Lower lobe of right lung (tissue), 2 donors: ENCODE data around the gene GOLGA3. TPM values are rescaled to one million over a fixed set of nuclear protein-coding genes. Genes with fewer than 3 reads are reported as not detected.
A peak's percentile ranks its signal among the peaks of the same experiment; 100 is the strongest.

ENCODE experiments used
- ATAC-seq, 2 donors: fragments of 200-7000 bp; cut with Tn5 transposase; one replicate each; pipeline ENCODE4 v1.9.1; 2020 to 2022; ENCODE audit warnings: mild to moderate bottlenecking in 2 of 2, moderate library complexity in 2 of 2
- DNase-seq: peaks from one replicate; pipeline ENCODE4 v3.0.0-alpha.2; 2020
- H3K27ac ChIP-seq: fragments of 200-600 bp; one replicate; pipeline ENCODE4 v1.8.0; 2022
- H3K27me3 ChIP-seq: fragments of 200-600 bp; one replicate; pipeline ENCODE4 v1.8.0; 2022; ENCODE audit warnings: low read depth
- H3K36me3 ChIP-seq: fragments of 200-600 bp; one replicate; pipeline ENCODE4 v1.8.0; 2022; ENCODE audit warnings: mild to moderate bottlenecking
- H3K4me1 ChIP-seq: fragments of 200-600 bp; one replicate; pipeline ENCODE4 v1.8.0; 2022
- H3K4me3 ChIP-seq: fragments of 200-600 bp; one replicate; pipeline ENCODE4 v1.8.0; 2022; ENCODE audit warnings: mild to moderate bottlenecking
- H3K9me3 ChIP-seq: fragments of 200-600 bp; one replicate; pipeline ENCODE4 v1.8.0; 2022
- intact Hi-C: fragments of 100-400 bp; cut with DNase I; formaldehyde crosslinking; loops from one replicate; pipeline ENCODE4 v1.11.0; 2022
- total RNA-seq: library from RNA; stranded (reverse); fragmentation: NEBNext Ultra II Directional; extraction: Animal tissue kit (Norgen Biotek cat#: 25700); gene quantifications from one replicate; pipeline ENCODE4 v1.2.1, GENCODE V29; 2021
- TF ChIP-seq, protein P1 (sequence below): fragments of 200-600 bp; IDR thresholded peaks from one replicate; pipeline ENCODE4 v1.8.0; 2022; ENCODE audit warnings: antibody characterized with exemption, mild to moderate bottlenecking
- donor health status: DM: no; HTN: yes; CAD: no; lungs with severe emphysema.

The GOLGA3 gene
- total RNA-seq, 1 donor from 2014 or later, result 59.7 TPM

DNA sequence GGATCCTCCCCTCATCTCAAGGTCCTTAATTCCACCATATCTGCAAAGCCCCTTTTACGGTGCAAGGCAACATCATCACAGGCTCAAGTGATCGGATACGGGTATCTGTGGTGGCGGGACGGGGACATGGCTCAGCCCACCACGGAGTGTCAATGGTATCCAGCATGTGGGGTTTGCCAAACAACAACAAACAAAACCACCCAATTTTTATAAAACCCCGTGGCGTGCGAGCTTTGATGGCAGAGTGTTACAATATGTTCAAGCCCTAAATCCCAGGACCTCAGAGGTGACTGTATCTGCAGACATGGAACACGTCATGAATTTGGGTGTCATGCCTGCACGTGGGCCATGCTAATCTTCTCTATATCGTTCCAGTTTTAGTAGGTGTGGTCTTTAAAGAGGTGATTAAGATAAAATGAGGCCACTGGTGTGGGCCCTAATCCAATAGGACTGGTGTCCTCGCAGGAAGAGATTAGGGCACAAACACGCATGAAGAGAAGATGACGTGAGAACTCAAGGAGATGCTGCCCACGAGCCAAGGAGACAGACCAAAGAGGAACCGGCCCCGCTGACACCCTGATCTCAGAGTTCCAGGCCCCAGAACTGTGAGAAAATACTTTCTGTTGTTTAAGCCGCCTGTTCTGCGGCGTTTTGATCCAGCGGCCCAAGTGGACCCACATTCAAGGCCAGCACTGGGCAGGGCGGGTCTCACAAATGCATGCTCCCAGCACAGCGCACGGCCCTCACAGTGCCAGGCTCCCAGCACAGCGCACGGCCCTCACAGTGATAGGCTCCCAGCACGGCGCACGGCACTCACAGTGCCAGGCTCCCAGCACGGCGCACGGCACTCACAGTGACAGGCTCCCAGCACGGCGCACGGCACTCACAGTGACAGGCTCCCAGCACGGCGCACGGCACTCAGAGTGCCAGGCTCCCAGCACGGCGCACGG is 6.7 kb upstream of the GOLGA3 start:
- no peak for ATAC-seq
- Histone ChIP-seq H3K9me3 (no peaks in the 10 kb centered on the region), H3K4me3 (no peak overlapping the region), H3K27ac (no peak overlapping the region), H3K4me1 (no peaks in the 10 kb centered on the region), H3K27me3 (no peaks in the 10 kb centered on the region), H3K36me3 (peaks cover 30% of the 10 kb centered on the region)
- intact Hi-C loops, result no loop called here
- TF ChIP-seq, protein P1, sequence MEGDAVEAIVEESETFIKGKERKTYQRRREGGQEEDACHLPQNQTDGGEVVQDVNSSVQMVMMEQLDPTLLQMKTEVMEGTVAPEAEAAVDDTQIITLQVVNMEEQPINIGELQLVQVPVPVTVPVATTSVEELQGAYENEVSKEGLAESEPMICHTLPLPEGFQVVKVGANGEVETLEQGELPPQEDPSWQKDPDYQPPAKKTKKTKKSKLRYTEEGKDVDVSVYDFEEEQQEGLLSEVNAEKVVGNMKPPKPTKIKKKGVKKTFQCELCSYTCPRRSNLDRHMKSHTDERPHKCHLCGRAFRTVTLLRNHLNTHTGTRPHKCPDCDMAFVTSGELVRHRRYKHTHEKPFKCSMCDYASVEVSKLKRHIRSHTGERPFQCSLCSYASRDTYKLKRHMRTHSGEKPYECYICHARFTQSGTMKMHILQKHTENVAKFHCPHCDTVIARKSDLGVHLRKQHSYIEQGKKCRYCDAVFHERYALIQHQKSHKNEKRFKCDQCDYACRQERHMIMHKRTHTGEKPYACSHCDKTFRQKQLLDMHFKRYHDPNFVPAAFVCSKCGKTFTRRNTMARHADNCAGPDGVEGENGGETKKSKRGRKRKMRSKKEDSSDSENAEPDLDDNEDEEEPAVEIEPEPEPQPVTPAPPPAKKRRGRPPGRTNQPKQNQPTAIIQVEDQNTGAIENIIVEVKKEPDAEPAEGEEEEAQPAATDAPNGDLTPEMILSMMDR, result no peak
- DNase-seq, result no peak

DNA sequence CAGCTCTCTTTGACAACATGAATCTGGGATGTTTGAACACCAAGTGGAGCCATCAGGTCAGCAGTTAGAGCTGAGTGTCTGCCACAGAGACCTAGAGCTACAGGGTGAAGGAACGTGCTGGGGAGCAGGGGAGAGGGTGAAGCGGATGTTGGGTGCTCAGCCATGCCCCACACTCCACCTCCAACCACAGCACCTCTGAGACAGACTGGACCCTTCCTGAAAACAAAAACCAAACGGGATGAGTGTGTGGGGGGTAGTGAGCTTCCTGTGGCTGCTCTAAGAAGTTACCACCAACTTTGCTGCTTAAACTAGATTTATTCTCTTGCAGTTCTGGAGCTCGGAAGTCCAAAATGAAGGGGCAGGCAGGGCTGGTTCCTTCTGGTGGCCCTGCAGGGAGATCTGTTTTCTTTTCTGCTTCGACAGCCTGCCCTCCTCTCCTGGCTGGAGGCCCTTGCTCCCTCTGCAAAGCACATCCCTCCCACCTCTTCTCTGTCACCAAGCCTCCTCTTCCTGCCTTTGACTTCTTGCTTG is 5.6 kb upstream of the GOLGA3 start:
- Histone ChIP-seq H3K27ac (no peak overlapping the region), H3K4me3 (no peak overlapping the region), H3K9me3 (no peaks in the 10 kb centered on the region), H3K27me3 (no peaks in the 10 kb centered on the region), H3K4me1 (no peaks in the 10 kb centered on the region), H3K36me3 (peaks cover 25% of the 10 kb centered on the region)
- DNase-seq (no peak), ATAC-seq (no peak)
- intact Hi-C loops, result no loop called here
- TF ChIP-seq, protein P1, result no peak

DNA sequence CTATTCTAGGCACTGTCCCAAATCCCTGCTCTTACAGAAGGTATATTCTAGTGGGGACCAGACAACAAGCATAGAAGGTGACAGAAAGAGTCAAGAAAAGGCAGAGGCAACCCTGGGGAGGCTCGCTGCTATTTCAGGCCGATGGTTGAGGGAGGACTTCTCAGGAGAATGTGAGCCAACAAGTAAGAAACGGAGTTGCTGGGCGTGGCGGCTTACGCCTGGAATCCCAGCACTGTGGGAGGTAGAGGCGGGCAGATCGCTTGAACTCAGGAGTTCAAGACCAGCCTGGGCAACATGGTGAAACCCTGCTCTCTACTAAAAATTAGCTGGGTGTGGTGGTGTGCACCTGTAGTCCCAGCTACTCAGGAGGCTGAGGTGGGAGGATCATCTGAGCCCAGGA is 4.7 kb upstream of the GOLGA3 start:
- H3K4me1 ChIP-seq, result no peaks in the 10 kb centered on the region
- ATAC-seq, result no peak
- intact Hi-C loops, result no loop called here

DNA sequence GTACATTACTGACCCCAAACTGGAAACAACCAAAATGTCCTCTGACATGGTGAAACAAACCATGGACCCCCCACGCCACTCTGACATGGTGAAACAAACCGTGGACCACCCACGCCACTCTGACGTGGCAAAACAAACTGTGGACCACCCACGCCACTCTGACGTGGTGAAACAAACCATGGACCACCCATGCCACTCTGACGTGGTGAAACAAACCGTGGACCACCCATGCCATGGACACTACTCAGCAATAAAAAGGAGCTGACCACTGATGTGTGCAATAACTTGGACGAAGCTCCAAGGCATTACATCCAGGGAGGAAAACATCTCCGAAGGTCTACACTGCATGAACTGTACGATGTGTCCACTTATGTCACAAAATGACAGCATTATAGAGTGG is 3.1 kb upstream of the GOLGA3 start:
- no peak overlapping the region for H3K4me3 ChIP-seq
- DNase-seq (no peak), ATAC-seq (no peak)
- no peaks in the 10 kb centered on the region for H3K27me3 ChIP-seq
- peaks cover 22% of the 10 kb centered on the region for H3K36me3 ChIP-seq
- H3K27ac ChIP-seq, result no peak overlapping the region
- no peaks in the 10 kb centered on the region for H3K9me3 ChIP-seq
- TF ChIP-seq, protein P1, result no peak
- intact Hi-C loops, result no loop called here
- H3K4me1 ChIP-seq, result peaks cover 14% of the 10 kb centered on the region

More for the DNA sequence above, 4.7 kb upstream of the GOLGA3 start:
- Histone ChIP-seq H3K36me3 (peaks cover 18% of the 10 kb centered on the region), H3K4me3 (no peak overlapping the region), H3K9me3 (no peaks in the 10 kb centered on the region), H3K27me3 (no peaks in the 10 kb centered on the region), H3K27ac (no peak overlapping the region)
- TF ChIP-seq, protein P1, result no peak
- DNase-seq, result no peak

DNA sequence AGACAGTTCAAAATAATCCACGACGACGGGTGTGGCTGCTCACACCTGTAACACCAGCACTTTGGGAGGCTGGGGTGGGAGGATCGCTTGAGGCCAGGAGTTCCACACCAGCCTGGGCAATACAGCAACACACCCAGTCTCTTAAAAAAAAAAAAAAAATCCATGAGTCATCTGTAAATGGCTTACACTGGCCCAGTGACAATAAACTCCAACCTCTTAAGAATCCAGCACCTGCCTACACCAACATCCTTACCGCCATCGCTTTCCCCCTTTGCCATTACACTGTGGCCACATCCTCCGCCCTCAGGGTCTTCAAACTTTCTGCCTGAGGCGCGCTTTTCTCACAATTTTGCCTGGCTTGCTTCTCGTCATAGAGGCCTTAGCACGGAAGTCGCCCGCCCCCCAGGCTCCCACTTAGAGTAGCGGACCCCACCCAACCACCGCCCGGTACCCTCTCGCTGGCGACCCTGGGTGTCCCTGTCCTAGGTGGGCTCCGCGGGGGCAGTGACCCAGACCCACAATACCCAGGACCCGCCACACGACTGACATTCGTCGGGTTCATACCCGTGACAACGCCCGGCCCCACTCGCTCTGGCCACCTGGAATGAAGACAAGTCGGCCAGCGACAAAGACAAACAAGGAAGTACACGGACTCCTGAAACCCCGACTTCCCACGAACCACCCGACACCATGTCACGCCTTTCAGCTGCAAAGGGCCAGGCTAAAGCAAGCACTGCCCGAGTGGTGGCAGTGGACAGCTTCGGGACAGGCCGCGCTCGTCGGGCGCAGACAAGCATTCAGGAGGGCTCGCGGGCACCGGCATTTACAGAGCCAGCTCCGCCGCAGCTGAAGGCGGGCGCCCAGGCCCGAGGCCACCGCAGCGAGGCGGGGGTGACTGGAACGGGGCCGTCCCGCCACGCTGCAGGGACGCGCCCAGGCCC is 636 bp downstream of the GOLGA3 start:
- H3K4me3 ChIP-seq, result peak overlapping the region; percentile 86
- H3K36me3 ChIP-seq, result peaks cover 45% of the 10 kb centered on the region
- intact Hi-C loops, result no loop called here
- TF ChIP-seq, protein P1, result no peak
- H3K4me1 ChIP-seq, result peaks cover 21% of the 10 kb centered on the region
- H3K9me3 ChIP-seq, result no peaks in the 10 kb centered on the region
- ATAC-seq, result peak; percentile 49 to 57
- peak; percentile 64 for DNase-seq
- no peaks in the 10 kb centered on the region for H3K27me3 ChIP-seq
- peak overlapping the region; percentile 100 for H3K27ac ChIP-seq
